Measurements from ENCODE around the gene OR2T8. TPM values are rescaled to one million over a fixed set of nuclear protein-coding genes. Genes with fewer than 3 reads are reported as not detected.

The OR2T8 gene
- total RNA-seq, 1 experiment from 2014 or later, result not detected

DNA sequence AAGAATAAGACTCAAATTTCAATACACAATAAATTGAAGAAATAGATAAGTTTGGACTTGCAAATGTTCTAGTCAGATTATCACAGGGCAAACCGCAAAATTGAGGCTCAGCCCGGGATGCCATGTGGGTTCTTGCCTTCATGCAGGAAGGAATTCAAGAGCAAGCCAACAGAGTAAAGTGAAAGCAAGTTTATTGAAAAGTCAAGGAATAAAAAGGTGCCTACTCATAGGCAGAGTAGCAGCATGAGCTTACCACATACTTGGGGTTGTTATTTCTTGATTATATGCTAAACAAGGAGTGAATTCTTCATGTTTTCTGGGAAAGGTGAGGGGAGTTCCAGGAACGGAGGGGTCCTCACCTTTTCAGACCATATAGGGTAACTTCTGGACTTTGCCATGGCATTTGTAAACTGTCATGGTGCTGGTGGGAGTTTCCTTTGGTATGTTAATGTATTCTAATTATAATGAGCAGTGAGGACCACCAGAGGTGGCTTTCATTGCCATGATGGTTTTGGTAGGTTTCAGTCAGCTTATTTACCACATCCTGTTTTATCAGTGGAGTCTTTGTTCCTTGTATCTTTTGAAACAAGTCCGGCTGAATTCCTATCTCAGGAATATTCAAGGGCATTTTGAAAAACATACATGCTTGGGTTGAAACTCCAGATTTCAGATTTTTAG is 43.0 kb downstream of the OR2T8 start:
- no peak overlapping the region for H3K27ac Mint-ChIP-seq
- Histone ChIP-seq H3K79me2 (ENCODE audit: insufficient read depth, low read length) (no peaks in the 10 kb centered on the region), H4K20me1 (ENCODE audit: control insufficient read depth, insufficient read depth, insufficient read length) (no peaks in the 10 kb centered on the region), H3K18ac (ENCODE audit: insufficient read length, low read depth, low read length) (no peak overlapping the region), H4K8ac (replicated peaks; ENCODE audit: insufficient read length, low read depth, low read length) (no peak overlapping the region), H2BK5ac (ENCODE audit: insufficient read length, low read length) (no peak overlapping the region), H2AFZ (ENCODE audit: low read length) (no peak overlapping the region), H3K4me1 (ENCODE audit: insufficient read depth, low read length) (no peaks in the 10 kb centered on the region), H2AK5ac (ENCODE audit: insufficient read length, low read length) (no peak overlapping the region), H3K9ac (ENCODE audit: extremely low read depth, insufficient read length, low read length) (no peak overlapping the region), H3K23me2 (ENCODE audit: insufficient read length, low read depth, low read length, poor library complexity, severe bottlenecking) (no peaks in the 10 kb centered on the region), H3K4me2 (ENCODE audit: insufficient read depth, insufficient read length, low read length) (no peak overlapping the region), H2BK120ac (ENCODE audit: low read depth, low read length, poor library complexity, severe bottlenecking) (no peak overlapping the region), H2BK12ac (ENCODE audit: insufficient read length, low read depth, low read length) (no peak overlapping the region), H2BK15ac (ENCODE audit: low read depth, low read length) (no peak overlapping the region), H3T11ph (ENCODE audit: low read length) (no peak overlapping the region), H3K23ac (ENCODE audit: insufficient read length, low read depth, low read length) (no peak overlapping the region), H4K91ac (ENCODE audit: insufficient read length, low read depth, low read length) (no peak overlapping the region), H3K27ac (ENCODE audit: insufficient read length, low read depth, low read length) (no peak overlapping the region), H2BK20ac (ENCODE audit: low read depth, low read length, poor library complexity, severe bottlenecking) (no peak overlapping the region), H3K56ac (ENCODE audit: insufficient read length, low read depth, low read length) (no peak overlapping the region), H3K4ac (ENCODE audit: low read depth, low read length) (no peak overlapping the region), H4K5ac (ENCODE audit: insufficient read length, low read depth, low read length) (no peak overlapping the region), H3K27me3 (ENCODE audit: insufficient read depth, low read length) (no peaks in the 10 kb centered on the region), H3K79me1 (ENCODE audit: insufficient read depth, low read depth, low read length, poor library complexity, severe bottlenecking) (no peaks in the 10 kb centered on the region), H3K14ac (ENCODE audit: insufficient read depth, low read length) (no peak overlapping the region), H3K9me3 (ENCODE audit: control insufficient read depth, low read depth, low read length) (peaks cover 50% of the 10 kb centered on the region)
- peaks cover 0 to 15% (median 5%) of the 10 kb centered on the region in 3 experiments; a peak in 4 of 7 replicates for H3K36me3 Mint-ChIP-seq (ENCODE audit: insufficient read depth in 1 of 3, low read depth in 3 of 3)
- no CpG with 5 or more reads among the region's 4 CpGs for WGBS (ENCODE audit: extremely low coverage, insufficient read length, low lambda C conversion rate)
- H3K27me3 Mint-ChIP-seq (ENCODE audit: low read depth), result no peaks in the 10 kb centered on the region
- no peak overlapping the region for H3K4me3 Mint-ChIP-seq
- peaks cover 69 to 73% of the 10 kb centered on the region in 2 experiments for H3K9me3 Mint-ChIP-seq
- TF ChIP-seq, protein P1, sequence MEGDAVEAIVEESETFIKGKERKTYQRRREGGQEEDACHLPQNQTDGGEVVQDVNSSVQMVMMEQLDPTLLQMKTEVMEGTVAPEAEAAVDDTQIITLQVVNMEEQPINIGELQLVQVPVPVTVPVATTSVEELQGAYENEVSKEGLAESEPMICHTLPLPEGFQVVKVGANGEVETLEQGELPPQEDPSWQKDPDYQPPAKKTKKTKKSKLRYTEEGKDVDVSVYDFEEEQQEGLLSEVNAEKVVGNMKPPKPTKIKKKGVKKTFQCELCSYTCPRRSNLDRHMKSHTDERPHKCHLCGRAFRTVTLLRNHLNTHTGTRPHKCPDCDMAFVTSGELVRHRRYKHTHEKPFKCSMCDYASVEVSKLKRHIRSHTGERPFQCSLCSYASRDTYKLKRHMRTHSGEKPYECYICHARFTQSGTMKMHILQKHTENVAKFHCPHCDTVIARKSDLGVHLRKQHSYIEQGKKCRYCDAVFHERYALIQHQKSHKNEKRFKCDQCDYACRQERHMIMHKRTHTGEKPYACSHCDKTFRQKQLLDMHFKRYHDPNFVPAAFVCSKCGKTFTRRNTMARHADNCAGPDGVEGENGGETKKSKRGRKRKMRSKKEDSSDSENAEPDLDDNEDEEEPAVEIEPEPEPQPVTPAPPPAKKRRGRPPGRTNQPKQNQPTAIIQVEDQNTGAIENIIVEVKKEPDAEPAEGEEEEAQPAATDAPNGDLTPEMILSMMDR (conservative IDR thresholded peaks at IDR 0.05), result no peak
- no peaks in the 10 kb centered on the region for H3K4me1 Mint-ChIP-seq
- DNase-seq, result no peak
